HG02678 (cell line): ENCODE measurements around the gene CREB3.
A peak's percentile ranks its signal among the peaks of the same experiment; 100 is the strongest.

Experiments used
- ATAC-seq: cut with Tn5 transposase; IDR thresholded peaks from one replicate; pipeline ENCODE4 v1.9.1; 2021; ENCODE audit warnings: mild to moderate bottlenecking, moderate library complexity; ENCODE audit not compliant: unreplicated experiment

CREB3 gene

GRCh38 chr9:35723908-35724307 is 8.6 kb upstream of the CREB3 start:
- no peak for ATAC-seq

DNA sequence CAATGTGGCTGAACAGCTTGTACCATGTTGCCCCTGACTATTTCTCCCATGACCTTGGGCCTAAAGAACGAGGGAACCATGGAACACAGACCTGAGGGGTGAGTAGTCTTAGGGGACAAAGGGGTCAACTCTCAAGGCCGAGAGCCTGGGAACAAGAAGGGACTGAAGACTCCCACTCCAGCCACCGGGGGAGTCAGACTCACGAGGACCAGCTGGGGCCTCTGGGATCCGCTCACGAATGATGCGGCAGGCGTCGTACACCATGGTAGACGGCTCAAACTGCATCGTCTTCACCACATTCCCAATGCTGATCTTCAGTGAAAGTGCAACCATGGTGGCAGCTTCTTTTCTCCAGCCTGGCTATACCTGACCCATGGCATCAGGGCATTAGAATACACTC is 7.1 kb upstream of the CREB3 start:
- no peak for ATAC-seq

GRCh38 chr9:35726931-35727330 is 5.5 kb upstream of the CREB3 start:
- ATAC-seq = peak; percentile 41

DNA sequence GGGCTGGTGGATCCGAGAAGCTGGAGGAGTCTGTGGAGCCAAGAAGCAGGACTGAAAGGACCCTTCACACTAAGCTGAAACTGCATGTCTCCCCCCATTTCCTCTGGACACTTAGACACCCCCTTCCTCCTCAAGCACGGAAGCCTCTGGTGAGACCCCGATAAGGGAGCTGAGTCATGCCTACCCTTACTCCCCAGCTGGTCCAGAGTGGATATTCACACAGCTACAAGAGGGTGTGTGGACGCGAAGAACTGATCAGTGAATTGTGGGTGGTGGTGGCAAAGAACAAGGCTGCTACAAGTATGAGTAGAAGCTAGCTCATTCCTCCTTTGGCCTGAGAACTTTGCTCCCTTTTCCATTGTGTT is 4.8 kb upstream of the CREB3 start:
- ATAC-seq = no peak

- ATAC-seq = no peak
Measured at GRCh38 chr9:35728041-35728971, 4.2 kb upstream of the CREB3 start.

DNA sequence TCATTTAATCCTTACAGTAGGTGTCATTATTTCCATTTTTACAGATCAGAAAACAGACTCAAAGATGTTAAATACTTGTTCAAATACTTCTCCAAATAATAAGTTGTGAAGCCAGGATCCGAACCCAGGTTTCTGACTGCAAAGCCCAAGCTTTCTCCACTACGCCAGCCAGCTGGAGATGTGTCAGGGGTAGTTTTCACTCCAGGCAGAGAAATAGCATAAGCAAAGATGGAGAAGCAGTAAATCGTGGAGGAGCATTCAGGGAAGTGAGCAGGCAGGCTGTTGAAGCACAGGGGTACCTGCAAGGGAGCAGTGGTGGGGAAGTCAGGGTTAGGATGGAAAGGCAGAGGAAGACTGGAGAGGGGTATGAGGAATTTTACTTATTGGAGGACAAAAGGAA is 3.4 kb upstream of the CREB3 start:
- no peak for ATAC-seq

DNA sequence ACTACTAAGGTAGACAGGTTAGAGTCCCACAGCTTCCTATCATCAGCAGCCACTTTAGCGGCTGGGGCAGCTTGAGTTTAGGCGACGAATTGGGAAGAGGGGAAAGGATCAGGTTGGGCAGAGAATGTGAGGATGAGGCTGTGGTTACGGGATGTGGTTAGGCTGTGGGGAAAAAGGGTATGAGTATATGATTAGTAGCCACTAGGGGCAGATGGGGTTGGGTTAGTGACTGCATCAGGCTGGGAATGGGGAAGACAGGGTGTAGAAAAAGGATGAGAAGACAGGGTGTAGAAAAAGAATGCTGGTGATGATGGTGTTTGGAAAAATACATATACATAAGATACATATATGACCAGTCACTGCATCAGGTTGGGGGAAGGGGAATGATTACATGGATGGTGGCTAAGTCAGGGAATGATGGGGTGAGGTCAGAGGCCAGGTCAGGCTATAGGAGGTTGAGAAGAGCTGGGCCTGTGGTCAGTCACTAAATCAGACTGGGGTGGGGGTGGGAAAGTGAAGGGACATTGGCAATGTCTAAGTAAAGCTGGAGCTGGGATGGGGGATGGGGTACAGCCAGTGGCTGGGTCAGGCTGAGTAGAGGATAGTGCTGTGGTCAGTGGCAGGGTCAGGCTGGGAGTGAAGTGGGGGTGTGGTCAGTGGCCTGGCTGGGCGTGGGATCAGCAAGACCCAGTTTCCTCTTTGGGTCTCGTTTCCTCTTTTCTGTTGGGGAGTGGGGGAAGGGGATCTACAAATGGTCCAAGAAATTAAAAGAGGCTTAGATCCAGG is 2.6 kb upstream of the CREB3 start:
- ATAC-seq = no peak

- no peak for ATAC-seq
Measured at GRCh38 chr9:35730486-35730854, 2.0 kb upstream of the CREB3 start.

DNA sequence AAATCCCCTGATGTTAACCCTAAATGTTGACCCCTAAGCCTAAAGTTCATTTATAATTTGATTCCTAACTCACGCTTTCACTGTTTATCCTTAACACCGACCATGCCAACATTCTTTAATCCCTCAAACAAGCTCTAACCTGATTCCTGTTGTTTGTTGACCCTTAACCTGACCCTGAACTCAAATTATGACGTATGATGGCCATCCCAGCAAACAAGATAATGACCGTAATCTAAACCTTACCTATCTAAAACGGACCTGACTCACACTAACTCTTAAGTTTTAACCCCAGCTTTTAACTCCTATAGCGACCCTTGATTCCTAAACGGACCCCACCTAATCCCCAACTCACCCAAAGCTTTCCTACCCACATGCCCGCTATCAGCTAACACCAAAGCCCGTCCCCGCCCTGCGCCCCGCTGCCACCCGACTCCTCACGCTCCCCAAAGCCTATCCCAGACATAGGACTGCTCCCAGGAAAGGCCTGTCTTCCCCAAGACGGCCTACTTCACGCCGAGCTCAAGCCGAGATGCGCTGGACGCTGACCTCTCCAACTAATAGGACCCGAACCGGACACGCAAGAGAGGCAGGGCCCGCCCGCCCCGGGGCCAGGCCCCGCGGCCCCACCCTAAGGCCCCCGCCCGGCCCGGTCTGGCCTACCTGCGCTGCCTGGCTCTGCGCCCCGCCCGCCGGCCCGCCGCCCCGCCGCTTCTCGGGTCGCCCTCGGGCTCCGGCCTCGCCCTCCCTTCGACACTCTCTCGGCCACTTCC is 866 bp upstream of the CREB3 start:
- no peak for ATAC-seq

- ATAC-seq = no peak
Measured at GRCh38 chr9:35732800-35733541, 505 bp downstream of the CREB3 start.

GRCh38 chr9:35734096-35734495 is 1.6 kb downstream of the CREB3 start:
- ATAC-seq = no peak

DNA sequence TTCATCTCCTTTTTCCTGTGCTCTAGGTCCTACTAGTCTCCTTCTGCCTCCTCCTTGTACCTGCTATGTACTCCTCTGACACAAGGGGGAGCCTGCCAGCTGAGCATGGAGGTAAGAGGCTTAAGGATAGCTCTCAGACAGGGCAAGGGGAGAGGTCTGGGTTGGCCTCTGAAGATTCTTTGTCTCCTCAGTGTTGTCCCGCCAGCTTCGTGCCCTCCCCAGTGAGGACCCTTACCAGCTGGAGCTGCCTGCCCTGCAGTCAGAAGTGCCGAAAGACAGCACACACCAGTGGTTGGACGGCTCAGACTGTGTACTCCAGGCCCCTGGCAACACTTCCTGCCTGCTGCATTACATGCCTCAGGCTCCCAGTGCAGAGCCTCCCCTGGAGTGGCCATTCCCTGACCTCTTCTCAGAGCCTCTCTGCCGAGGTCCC is 3.8 kb downstream of the CREB3 start:
- no peak for ATAC-seq

DNA sequence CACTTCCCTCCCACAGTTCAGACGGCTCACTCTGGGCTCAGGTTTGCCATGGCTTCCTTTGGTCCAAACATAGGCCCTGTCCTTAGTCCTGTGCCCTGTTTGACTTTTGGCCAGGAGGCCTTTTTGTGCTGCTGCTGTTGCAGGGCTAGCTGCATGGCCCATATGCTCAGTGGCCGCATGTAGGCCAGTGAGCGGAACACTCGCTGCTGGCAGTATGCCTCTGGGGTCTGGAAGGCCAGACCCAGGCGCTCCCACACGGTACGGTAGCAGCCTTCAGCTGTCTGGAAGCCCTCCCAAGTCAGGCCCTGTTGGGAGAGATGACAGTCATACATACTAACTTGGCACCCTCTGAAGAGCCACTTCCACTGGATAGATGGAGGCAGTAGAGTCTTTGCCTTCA is 4.7 kb downstream of the CREB3 start:
- ATAC-seq = no peak

DNA sequence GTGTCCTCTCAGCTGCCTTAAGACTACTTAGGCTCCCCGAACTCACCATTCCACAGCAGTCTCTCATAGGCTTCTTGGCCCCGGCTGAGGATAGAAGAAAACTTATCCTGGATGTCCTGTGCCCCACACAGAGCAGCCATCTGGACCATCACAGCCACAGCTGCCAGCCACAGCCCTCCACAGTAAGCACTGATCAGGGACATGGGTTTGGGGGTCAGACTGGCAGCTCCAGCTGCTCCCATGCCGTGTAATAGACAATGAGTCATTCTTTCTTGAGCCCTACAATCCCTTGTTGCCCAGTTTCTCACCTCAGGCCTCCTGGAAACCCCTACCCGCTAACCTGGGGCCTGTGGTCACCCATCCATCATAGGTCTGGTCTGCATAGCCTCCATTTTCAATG is 5.7 kb downstream of the CREB3 start:
- no peak for ATAC-seq

GRCh38 chr9:35738924-35739323 is 6.5 kb downstream of the CREB3 start:
- no peak for ATAC-seq

GRCh38 chr9:35740243-35740642 is 7.8 kb downstream of the CREB3 start:
- no peak for ATAC-seq

DNA sequence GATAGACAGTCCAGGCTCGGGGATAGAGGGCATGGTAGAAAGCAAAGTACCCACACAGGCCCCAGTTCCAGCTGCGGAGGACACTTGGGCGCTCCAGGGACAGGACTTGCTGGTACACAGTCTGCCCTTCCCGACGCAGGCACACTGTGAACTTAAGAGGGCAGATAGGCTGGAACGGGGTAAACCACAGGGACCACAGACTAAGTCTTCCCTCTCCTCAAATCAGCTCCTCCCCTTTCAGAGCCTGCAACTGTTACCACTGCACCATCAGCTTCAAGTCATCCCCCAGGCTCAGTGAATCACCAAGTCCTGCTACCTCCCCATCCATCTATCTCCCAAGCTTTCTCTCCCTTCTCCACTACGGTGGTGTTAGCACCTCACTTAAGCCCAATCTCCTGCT is 9.3 kb downstream of the CREB3 start:
- ATAC-seq = no peak

GRCh38 chr9:35743452-35743851 is 11.0 kb downstream of the CREB3 start:
- no peak for ATAC-seq

- ATAC-seq = no peak
Measured at GRCh38 chr9:35743880-35744518, 11.5 kb downstream of the CREB3 start.

DNA sequence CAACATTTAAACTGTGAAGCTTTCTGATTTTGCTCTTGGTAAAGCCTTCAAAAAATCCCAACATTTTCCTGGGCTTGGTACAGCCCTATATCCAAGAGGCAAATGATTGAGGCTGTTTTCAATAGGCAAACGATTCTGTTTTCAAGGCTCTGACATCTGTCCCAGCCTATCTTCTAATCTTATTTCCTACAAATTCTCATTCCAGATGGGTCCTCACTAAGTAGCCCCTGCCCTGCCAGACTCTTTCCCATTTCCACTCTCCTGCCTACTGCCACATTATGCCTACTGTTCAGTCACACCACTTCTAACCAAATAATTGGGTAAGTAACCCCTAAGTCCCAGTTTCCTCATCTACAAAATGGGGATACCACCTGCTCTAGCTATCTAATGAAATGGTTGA is 13.1 kb downstream of the CREB3 start:
- no peak for ATAC-seq
